ENCODE data around the gene NCAN. TPM values are rescaled to one million over a fixed set of nuclear protein-coding genes. Genes with fewer than 3 reads are reported as not detected.

The NCAN gene
- total and polyA plus RNA-seq, 2 of the 13 experiments (the other 11 are each of a cell fraction or from before 2014, with no cell fraction given), result not detected

GRCh38 chr19:19171821-19172532 lies 39.8 kb upstream of the NCAN start (continued):
- TF ChIP-seq ZNF318 (CRISPR knock-in tag; IDR thresholded peaks at IDR 0.05) (no peak), ZNF343 (CRISPR knock-in tag; IDR thresholded peaks at IDR 0.05) (0 out of 2 replicates have a peak, but pooled peaks have one; percentile 31), RXRA (CRISPR knock-in tag; IDR thresholded peaks at IDR 0.05) (peak; percentile 74), NCOA1 (CRISPR knock-in tag; IDR thresholded peaks at IDR 0.05) (no peak), ZNF614 (CRISPR knock-in tag; IDR thresholded peaks at IDR 0.05; ENCODE audit: borderline replicate concordance) (peak; percentile 16; the same call in 1 of the 2 replicates), ZNF563 (CRISPR knock-in tag; IDR thresholded peaks at IDR 0.05) (no peak), HNRNPL (IDR thresholded peaks at IDR 0.05; ENCODE audit: low read depth, low read length) (peak; percentile 46; the same call in 1 of the 2 replicates), ZNF879 (CRISPR knock-in tag; IDR thresholded peaks at IDR 0.05) (no peak), KDM6A (CRISPR knock-in tag; IDR thresholded peaks at IDR 0.05; ENCODE audit: low read depth) (peak; percentile 75), KDM5B (CRISPR knock-in tag; IDR thresholded peaks at IDR 0.05; ENCODE audit: borderline replicate concordance) (no peak), TEAD3 (CRISPR knock-in tag; optimal IDR thresholded peaks at IDR 0.05; ENCODE audit: borderline replicate concordance) (peak; percentile 51), GMEB1 (CRISPR knock-in tag; IDR thresholded peaks at IDR 0.05; ENCODE audit: borderline replicate concordance) (no peak), ZSCAN25 (CRISPR knock-in tag; IDR thresholded peaks at IDR 0.05) (no peak), XRCC5 (optimal IDR thresholded peaks at IDR 0.05; ENCODE audit: low read length) (peak; percentile 43), HMGXB4 (CRISPR knock-in tag; IDR thresholded peaks at IDR 0.05; ENCODE audit: borderline replicate concordance in 1 of 2, low read depth in 1 of 2) (0 out of 4 replicates have a peak, but pooled peaks of 1 of the 2 experiments have one; percentile 43)

All from HepG2 (cell line).